Activated CD4-positive, alpha-beta memory T cell treated with anti-CD3 and anti-CD28 coated beads for 36 hours (primary cell): ENCODE measurements around the gene CBFB. TPM values are rescaled to one million over a fixed set of nuclear protein-coding genes. Genes with fewer than 3 reads are reported as not detected.

Source experiments
- total RNA-seq, 2 experiments: library from RNA; stranded (reverse); gene quantifications; one replicate each; pipeline ENCODE4 v1.2.3, GENCODE V29; 2021

CBFB gene
- total RNA-seq, 2 experiments from 2014 or later = 155 to 163 TPM

Other genes with a start within 250 kb of the CBFB start
- not detected for gene TERB1, start 227.6 kb upstream of the CBFB start, total RNA-seq
- gene NAE1, start 198.2 kb upstream of the CBFB start, total RNA-seq = 100 to 1,000 TPM; 121 to 126 TPM
- gene CA7, start 184.7 kb upstream of the CBFB start, total RNA-seq = under 1 TPM in 1 of 2 experiments, not detected in 1; 0.12 TPM
- gene PDP2, start 148.6 kb upstream of the CBFB start, total RNA-seq = 10 to 100 TPM; 42.4 to 45.5 TPM
- gene CDH16, start 110.3 kb upstream of the CBFB start, total RNA-seq = not detected
- gene RRAD, start 103.6 kb upstream of the CBFB start, total RNA-seq = under 1 TPM; 0.48 to 0.65 TPM
- gene CIAO2B, start 94.7 kb upstream of the CBFB start, total RNA-seq = 100 to 1,000 TPM; 195 to 204 TPM
- gene CES2, start 93.6 kb upstream of the CBFB start, total RNA-seq = 10 to 100 TPM; 32.5 to 32.7 TPM
- gene CES3, start 67.9 kb upstream of the CBFB start, total RNA-seq = 1 to 10 TPM; 1.6 to 3.0 TPM
- 10 to 100 TPM; 25.0 to 25.9 TPM for gene CES4A, start 40.6 kb upstream of the CBFB start, total RNA-seq
- 10 to 100 TPM; 11.4 to 12.3 TPM for gene PHAF1, start 80.8 kb downstream of the CBFB start, total RNA-seq
- gene B3GNT9, start 121.8 kb downstream of the CBFB start, total RNA-seq = 1 to 10 TPM; 5.1 to 5.6 TPM
- gene TRADD, start 130.8 kb downstream of the CBFB start, total RNA-seq = 10 to 100 TPM; 41.7 to 43.2 TPM
- 10 to 100 TPM; 24.1 to 25.7 TPM for gene FBXL8, start 130.8 kb downstream of the CBFB start, total RNA-seq
- gene HSF4, start 135.6 kb downstream of the CBFB start, total RNA-seq = 10 to 100 TPM; 34.8 to 36.1 TPM
- gene NOL3, start 141.4 kb downstream of the CBFB start, total RNA-seq = 10 to 100 TPM; 14.8 to 20.1 TPM
- 10 to 100 TPM; 37.3 to 38.3 TPM for gene MATCAP1, start 154.8 kb downstream of the CBFB start, total RNA-seq
- gene EXOC3L1, start 161.0 kb downstream of the CBFB start, total RNA-seq = not detected
- gene E2F4, start 163.0 kb downstream of the CBFB start, total RNA-seq = 10 to 100 TPM; 91.6 to 92.3 TPM
- 1 to 10 TPM; 5.1 to 5.9 TPM for gene ELMO3, start 170.0 kb downstream of the CBFB start, total RNA-seq
- 10 to 100 TPM; 36.7 to 39.3 TPM for gene TMEM208, start 198.0 kb downstream of the CBFB start, total RNA-seq
- gene FHOD1, start 218.3 kb downstream of the CBFB start, total RNA-seq = 100 to 1,000 TPM in 1 of 2 experiments, 10 to 100 TPM in 1; 96.3 to 111 TPM
- 1 to 10 TPM; 5.9 to 6.1 TPM for gene SLC9A5, start 219.8 kb downstream of the CBFB start, total RNA-seq